GM23338 (cell line): Measurements from ENCODE around the gene RNF17.

Experiments used
- CREB1 ChIP-seq: fragments of 250-450 bp; sonication (Bioruptor Pico); IDR thresholded peaks from 2 replicates; pipeline ENCODE4 v1.5.0; 2020; ENCODE audit warnings: low read depth, mild to moderate bottlenecking, moderate library complexity
- EZH2 ChIP-seq: fragments of 200-600 bp; sonication (generic); IDR thresholded peaks from one replicate; pipeline ENCODE4 v1.8.0; 2017; ENCODE audit warnings: antibody characterized with exemption, mild to moderate bottlenecking, low read depth; ENCODE audit not compliant: unreplicated experiment
- EZH2phosphoT487 ChIP-seq: fragments of 200-600 bp; sonication (generic); IDR thresholded peaks from one replicate; pipeline ENCODE4 v1.8.1; 2018; ENCODE audit warnings: antibody characterized with exemption; ENCODE audit not compliant: unreplicated experiment
- JUNB ChIP-seq: IDR thresholded peaks from one replicate; pipeline ENCODE4 v1.6.1; 2016; ENCODE audit warnings: antibody characterized with exemption; ENCODE audit not compliant: unreplicated experiment
- STAT1 ChIP-seq: IDR thresholded peaks from one replicate; pipeline ENCODE4 v1.6.1; 2016; ENCODE audit warnings: antibody characterized with exemption; ENCODE audit not compliant: unreplicated experiment
- ZNF114 ChIP-seq: fragments of 250-450 bp; sonication (Bioruptor Pico); IDR thresholded peaks from 2 replicates; pipeline ENCODE4 v1.5.0; 2020; ENCODE audit warnings: mild to moderate bottlenecking, moderate library complexity
- ZNF331 ChIP-seq: fragments of 250-450 bp; sonication (Bioruptor Pico); IDR thresholded peaks from 2 replicates; pipeline ENCODE4 v1.5.0; 2020; ENCODE audit warnings: low read depth, mild to moderate bottlenecking, moderate library complexity
- TF ChIP-seq, protein P1 (sequence below), 2 experiments: fragments of 200-600 bp in 1 of 2; sonication (generic) in 1 of 2; conservative IDR thresholded peaks; 2 replicates each; pipeline versions ENCODE4 v1.5.1 to v1.6.1; 2016 to 2017; ENCODE audit warnings: antibody characterized with exemption in 2 of 2, low read depth in 2 of 2, mild to moderate bottlenecking in 2 of 2, moderate library complexity in 1 of 2
- TF ChIP-seq, protein P2 (sequence below): IDR thresholded peaks from one replicate; pipeline ENCODE4 v1.6.1; 2018; ENCODE audit warnings: antibody characterized with exemption; ENCODE audit not compliant: unreplicated experiment

DNA sequence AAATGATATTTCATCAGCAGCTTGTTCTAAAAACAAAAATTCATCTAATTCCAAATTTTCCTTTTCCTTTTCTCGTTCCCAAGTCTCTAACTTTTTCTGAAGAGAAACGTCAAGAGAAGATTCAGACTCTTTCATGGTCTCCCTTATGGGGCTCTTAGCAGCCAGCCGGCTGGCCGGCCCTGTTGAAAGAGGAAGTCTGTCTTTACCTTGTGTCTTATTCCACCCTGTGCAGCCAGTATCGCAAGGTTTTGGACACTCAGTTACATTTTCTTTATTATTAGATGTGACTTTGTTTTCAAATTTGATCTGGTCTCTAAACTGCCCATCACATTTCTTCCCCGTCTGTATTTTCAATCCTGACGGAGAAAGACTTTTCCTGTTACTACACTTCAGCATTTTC, 142.3 kb downstream of the RNF17 start:
- TF ChIP-seq EZH2phosphoT487 (peak; percentile 44), ZNF114 (CRISPR knock-in tag) (no peak), EZH2 (no peak), ZNF331 (CRISPR knock-in tag) (no peak), JUNB (no peak), STAT1 (no peak), CREB1 (CRISPR knock-in tag) (no peak)
- TF ChIP-seq, protein P1, sequence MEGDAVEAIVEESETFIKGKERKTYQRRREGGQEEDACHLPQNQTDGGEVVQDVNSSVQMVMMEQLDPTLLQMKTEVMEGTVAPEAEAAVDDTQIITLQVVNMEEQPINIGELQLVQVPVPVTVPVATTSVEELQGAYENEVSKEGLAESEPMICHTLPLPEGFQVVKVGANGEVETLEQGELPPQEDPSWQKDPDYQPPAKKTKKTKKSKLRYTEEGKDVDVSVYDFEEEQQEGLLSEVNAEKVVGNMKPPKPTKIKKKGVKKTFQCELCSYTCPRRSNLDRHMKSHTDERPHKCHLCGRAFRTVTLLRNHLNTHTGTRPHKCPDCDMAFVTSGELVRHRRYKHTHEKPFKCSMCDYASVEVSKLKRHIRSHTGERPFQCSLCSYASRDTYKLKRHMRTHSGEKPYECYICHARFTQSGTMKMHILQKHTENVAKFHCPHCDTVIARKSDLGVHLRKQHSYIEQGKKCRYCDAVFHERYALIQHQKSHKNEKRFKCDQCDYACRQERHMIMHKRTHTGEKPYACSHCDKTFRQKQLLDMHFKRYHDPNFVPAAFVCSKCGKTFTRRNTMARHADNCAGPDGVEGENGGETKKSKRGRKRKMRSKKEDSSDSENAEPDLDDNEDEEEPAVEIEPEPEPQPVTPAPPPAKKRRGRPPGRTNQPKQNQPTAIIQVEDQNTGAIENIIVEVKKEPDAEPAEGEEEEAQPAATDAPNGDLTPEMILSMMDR (conservative IDR thresholded peaks at IDR 0.05; ENCODE audit: low read depth in 2 of 2) = no peak
- TF ChIP-seq, protein P2, sequence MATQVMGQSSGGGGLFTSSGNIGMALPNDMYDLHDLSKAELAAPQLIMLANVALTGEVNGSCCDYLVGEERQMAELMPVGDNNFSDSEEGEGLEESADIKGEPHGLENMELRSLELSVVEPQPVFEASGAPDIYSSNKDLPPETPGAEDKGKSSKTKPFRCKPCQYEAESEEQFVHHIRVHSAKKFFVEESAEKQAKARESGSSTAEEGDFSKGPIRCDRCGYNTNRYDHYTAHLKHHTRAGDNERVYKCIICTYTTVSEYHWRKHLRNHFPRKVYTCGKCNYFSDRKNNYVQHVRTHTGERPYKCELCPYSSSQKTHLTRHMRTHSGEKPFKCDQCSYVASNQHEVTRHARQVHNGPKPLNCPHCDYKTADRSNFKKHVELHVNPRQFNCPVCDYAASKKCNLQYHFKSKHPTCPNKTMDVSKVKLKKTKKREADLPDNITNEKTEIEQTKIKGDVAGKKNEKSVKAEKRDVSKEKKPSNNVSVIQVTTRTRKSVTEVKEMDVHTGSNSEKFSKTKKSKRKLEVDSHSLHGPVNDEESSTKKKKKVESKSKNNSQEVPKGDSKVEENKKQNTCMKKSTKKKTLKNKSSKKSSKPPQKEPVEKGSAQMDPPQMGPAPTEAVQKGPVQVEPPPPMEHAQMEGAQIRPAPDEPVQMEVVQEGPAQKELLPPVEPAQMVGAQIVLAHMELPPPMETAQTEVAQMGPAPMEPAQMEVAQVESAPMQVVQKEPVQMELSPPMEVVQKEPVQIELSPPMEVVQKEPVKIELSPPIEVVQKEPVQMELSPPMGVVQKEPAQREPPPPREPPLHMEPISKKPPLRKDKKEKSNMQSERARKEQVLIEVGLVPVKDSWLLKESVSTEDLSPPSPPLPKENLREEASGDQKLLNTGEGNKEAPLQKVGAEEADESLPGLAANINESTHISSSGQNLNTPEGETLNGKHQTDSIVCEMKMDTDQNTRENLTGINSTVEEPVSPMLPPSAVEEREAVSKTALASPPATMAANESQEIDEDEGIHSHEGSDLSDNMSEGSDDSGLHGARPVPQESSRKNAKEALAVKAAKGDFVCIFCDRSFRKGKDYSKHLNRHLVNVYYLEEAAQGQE = no peak
